ENCODE data around the gene TOP2A.
"Not testable (repeated sequence)": the region's sequence is repeated elsewhere in the genome, so short reads cannot be mapped to it uniquely, and the experiment has no call there.

The TOP2A gene

DNA sequence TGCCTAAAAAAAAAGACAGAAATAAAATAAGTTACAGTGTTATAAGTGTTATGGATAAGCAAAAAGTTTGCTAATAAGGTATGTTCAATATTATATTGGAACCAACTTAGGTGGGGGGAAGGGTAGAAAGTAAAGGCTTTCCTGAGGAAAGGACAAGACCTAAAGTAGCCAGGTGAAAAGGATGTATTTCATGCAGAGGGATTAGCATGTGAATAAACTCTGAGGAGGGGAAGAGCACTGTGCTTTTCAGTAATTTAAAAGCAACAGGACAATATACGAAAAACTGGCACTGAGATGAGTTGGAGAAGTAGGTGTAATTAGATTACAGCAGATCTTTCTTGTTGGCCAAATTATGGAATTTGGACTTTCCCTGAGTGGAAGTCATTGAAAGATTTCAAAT, 7.6 kb downstream of the TOP2A start:
- DNase-seq (ENCODE audit: low spot score), result no peak
- in situ Hi-C loops (cut with MboI; ENCODE audit: low sequenced_read_pairs, unreplicated experiment), result no loop called here
- no peak for TF ChIP-seq CTCF (IDR thresholded peaks at IDR 0.05; ENCODE audit: borderline replicate concordance, control extremely low read depth, extremely low read depth, insufficient read depth, missing control alignments)

DNA sequence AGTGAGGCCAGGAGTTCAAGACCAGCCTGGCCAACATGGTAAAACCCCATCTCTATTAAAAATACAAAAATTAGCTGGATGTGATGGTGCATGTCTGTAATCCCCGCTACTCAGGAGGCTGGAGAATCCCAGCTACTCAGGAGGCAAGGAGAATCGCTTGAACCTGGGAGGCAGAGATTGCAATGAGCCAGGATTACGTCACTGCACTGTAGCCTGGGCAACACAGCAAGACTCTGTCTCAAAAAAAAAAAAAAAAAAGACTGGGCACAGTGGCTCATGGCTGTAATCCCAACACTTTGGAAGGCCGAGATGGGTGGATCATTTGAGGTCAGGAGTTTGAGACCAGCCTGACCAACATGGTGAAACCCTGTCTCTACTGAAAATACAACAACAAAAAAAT, 8.2 kb downstream of the TOP2A start:
- DNase-seq (ENCODE audit: low spot score); in situ Hi-C loops (cut with MboI; ENCODE audit: low sequenced_read_pairs, unreplicated experiment): not testable (repeated sequence)

DNA sequence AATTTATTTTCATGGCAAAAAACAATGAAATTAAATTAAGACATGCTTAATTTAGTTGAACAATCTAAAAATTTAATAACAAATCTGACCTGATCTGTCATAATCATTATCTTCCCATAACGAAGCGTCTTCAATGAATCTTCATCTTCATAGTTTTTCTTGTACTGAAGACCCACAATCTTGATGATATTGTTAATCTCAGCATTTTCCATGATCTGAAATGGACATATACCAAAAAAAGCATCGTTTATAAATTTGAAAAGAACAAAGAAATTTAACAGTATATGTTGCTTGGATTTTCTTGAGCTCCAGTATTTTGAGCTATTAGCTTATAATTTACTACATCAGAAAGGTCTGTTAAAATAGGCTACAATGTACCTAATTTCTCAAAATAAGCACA, 10.2 kb downstream of the TOP2A start:
- DNase-seq (ENCODE audit: low spot score), result no peak
- in situ Hi-C loops (cut with MboI; ENCODE audit: low sequenced_read_pairs, unreplicated experiment), result no loop called here
- no peak for TF ChIP-seq CTCF (IDR thresholded peaks at IDR 0.05; ENCODE audit: borderline replicate concordance, control extremely low read depth, extremely low read depth, insufficient read depth, missing control alignments)

- no peak for TF ChIP-seq CTCF (IDR thresholded peaks at IDR 0.05; ENCODE audit: borderline replicate concordance, control extremely low read depth, extremely low read depth, insufficient read depth, missing control alignments)
- no peak for DNase-seq (ENCODE audit: low spot score)
- in situ Hi-C loops (cut with MboI; ENCODE audit: low sequenced_read_pairs, unreplicated experiment), result no loop called here
These were observed 13.7 kb downstream of the TOP2A start for GRCh38 chr17:40404003-40404402.

DNA sequence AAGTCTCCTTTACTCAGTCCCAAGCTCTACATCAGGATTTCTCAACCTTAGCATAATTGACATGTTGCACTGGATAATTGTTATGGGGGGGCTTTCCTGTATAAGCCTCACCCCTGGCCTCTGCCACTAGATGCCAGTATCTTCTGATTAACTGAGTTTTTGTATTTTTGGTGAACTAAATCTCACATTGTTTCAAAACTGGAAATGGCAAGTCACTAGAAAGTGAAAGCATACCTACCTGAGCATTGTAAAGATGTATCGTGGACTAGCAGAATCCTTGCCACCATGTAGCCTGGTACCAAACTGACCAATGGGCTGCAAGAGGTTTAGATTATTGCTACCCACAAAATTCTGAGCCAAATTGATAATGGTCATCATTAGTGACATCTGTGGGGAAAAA, 15.0 kb downstream of the TOP2A start:
- TF ChIP-seq CTCF (IDR thresholded peaks at IDR 0.05; ENCODE audit: borderline replicate concordance, control extremely low read depth, extremely low read depth, insufficient read depth, missing control alignments), result no peak
- in situ Hi-C loops (cut with MboI; ENCODE audit: low sequenced_read_pairs, unreplicated experiment), result no loop called here
- no peak for DNase-seq (ENCODE audit: low spot score)

DNA sequence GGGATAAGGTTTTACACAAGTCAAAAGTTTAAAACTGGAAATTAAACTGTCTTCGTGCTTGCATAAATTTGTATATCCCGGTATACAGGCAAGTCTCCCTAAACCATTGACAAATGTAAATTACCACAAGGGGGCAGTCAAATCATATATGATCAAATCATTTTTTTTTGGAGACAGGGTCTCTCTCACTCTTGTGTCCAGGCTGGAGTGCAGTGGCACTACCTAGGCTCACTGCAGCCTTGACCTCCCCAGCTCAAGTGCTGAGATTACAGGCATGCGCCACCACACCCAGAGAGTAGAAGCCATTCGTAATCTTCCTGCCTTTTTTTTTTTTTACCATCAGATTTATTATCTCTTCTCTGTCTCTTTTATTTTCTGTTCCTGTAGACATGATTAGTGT, 18.5 kb downstream of the TOP2A start:
- no peak for DNase-seq (ENCODE audit: low spot score)
- peak; percentile 15 for TF ChIP-seq CTCF (IDR thresholded peaks at IDR 0.05; ENCODE audit: borderline replicate concordance, control extremely low read depth, extremely low read depth, insufficient read depth, missing control alignments)
- in situ Hi-C loops (cut with MboI; ENCODE audit: low sequenced_read_pairs, unreplicated experiment), result no loop called here

GRCh38 chr17:40386555-40386954, 31.1 kb downstream of the TOP2A start:
- in situ Hi-C loops (cut with MboI; ENCODE audit: low sequenced_read_pairs, unreplicated experiment); DNase-seq (ENCODE audit: low spot score): not testable (repeated sequence)

GRCh38 chr17:40382251-40382650, 35.4 kb downstream of the TOP2A start:
- DNase-seq (ENCODE audit: low spot score), result no peak
- TF ChIP-seq CTCF (IDR thresholded peaks at IDR 0.05; ENCODE audit: borderline replicate concordance, control extremely low read depth, extremely low read depth, insufficient read depth, missing control alignments), result no peak
- in situ Hi-C loops (cut with MboI; ENCODE audit: low sequenced_read_pairs, unreplicated experiment), result no loop called here

All from GM13976 (cell line).